ENCODE measurements around the gene PTGFRN. TPM values are rescaled to one million over a fixed set of nuclear protein-coding genes. Genes with fewer than 3 reads are reported as not detected.

PTGFRN gene
- total and polyA plus RNA-seq, 2 of the 4 experiments (the other 2 are of a cell fraction) = 0.90 to 1.1 TPM

GRCh38 chr1:116907351-116907750, 2.4 kb upstream of the PTGFRN start:
- no peak overlapping the region for H3K23ac ChIP-seq (ENCODE audit: low read depth, low read length)
- no peak overlapping the region for H4K91ac ChIP-seq (ENCODE audit: insufficient read depth, low read depth, low read length)
- H2AK9ac ChIP-seq (replicated peaks; ENCODE audit: low read depth, low read length, poor library complexity) = no peak overlapping the region
- H3K4me2 ChIP-seq (ENCODE audit: low read depth, low read length) = no peak overlapping the region
- no peak overlapping the region for H4K5ac ChIP-seq (ENCODE audit: low read depth, low read length)
- H3K4me3 ChIP-seq (ENCODE audit: insufficient read depth, low read depth, low read length) = no peak overlapping the region
- 62% methylated on average over 3 of the region's 3 CpGs; no CpG with 5 or more reads in 1 of the 2 experiments for WGBS, 2 experiments (ENCODE audit: extremely low coverage in 2 of 2, insufficient read length in 1 of 2)
- H4K8ac ChIP-seq (ENCODE audit: low read depth in 2 of 2, low read length in 2 of 2) = no peak overlapping the region
- H2BK120ac ChIP-seq (ENCODE audit: low read depth, low read length) = no peak overlapping the region
- H4K20me1 ChIP-seq (ENCODE audit: insufficient read depth, low read length) = no peaks in the 10 kb centered on the region
- dilution Hi-C loops (cut with HindIII; ENCODE audit: low sequenced_read_pairs, unreplicated experiment) (no loop called here), in situ Hi-C loops (cut with MboI; ENCODE audit: low sequenced_read_pairs) (no loop called here), intact Hi-C loops (cut with micrococcal nuclease) (no loop called here)
- H2BK5ac ChIP-seq (ENCODE audit: low read depth, low read length, poor library complexity, severe bottlenecking) = no peak overlapping the region
- H3K14ac ChIP-seq (replicated peaks; ENCODE audit: low read depth, low read length) = no peak overlapping the region
- H3K9me3 ChIP-seq (ENCODE audit: control insufficient read depth, insufficient read depth, low read length) = no peaks in the 10 kb centered on the region
- H3K4me1 ChIP-seq (ENCODE audit: control insufficient read depth, insufficient read depth, low read length) = no peaks in the 10 kb centered on the region
- no peak overlapping the region for H3K18ac ChIP-seq (ENCODE audit: low read depth, low read length)
- H2AK5ac ChIP-seq (ENCODE audit: low read depth, low read length) = no peak overlapping the region
- TF ChIP-seq MXI1 (IDR thresholded peaks at IDR 0.05; ENCODE audit: borderline replicate concordance, low read depth, low read length) (no peak), FOS (IDR thresholded peaks at IDR 0.05; ENCODE audit: low read depth, low read length) (no peak), ELK1 (IDR thresholded peaks at IDR 0.05; ENCODE audit: borderline replicate concordance, low read depth, low read length) (no peak), CEBPB (IDR thresholded peaks at IDR 0.05; ENCODE audit: low read depth, low read length) (no peak), BHLHE40 (IDR thresholded peaks at IDR 0.05; ENCODE audit: low read depth, low read length) (no peak), NFE2L2 (IDR thresholded peaks at IDR 0.05; ENCODE audit: low read depth, low read length) (no peak), USF2 (IDR thresholded peaks at IDR 0.05; ENCODE audit: low read depth, low read length) (no peak), MAFK (IDR thresholded peaks at IDR 0.05; ENCODE audit: low read depth, low read length) (no peak), CHD1 (IDR thresholded peaks at IDR 0.05; ENCODE audit: low read depth, low read length) (no peak)
- H3K79me1 ChIP-seq (ENCODE audit: low read depth in 1 of 2, low read length in 2 of 2) = no peaks in the 10 kb centered on the region
- no TSS peak for BruUV-seq (replicated peaks)
- H3K56ac ChIP-seq (ENCODE audit: extremely low read depth, insufficient read depth, low read length) = no peak overlapping the region
- no peaks in the 10 kb centered on the region for H3K9me1 ChIP-seq (ENCODE audit: insufficient read depth, low read length)
- H3K4ac ChIP-seq (ENCODE audit: low read depth, low read length) = no peak overlapping the region
- H2AFZ ChIP-seq (replicated peaks; ENCODE audit: low read length, poor library complexity) = no peak overlapping the region
- POLR2A ChIA-PET (ENCODE audit: unreplicated experiment) = no interaction called here
- no peak overlapping the region for H3K9ac ChIP-seq (ENCODE audit: low read depth, low read length)
- no peak overlapping the region for H3K27ac ChIP-seq (ENCODE audit: insufficient read depth, low read length)
- ATAC-seq (ENCODE audit: low read depth) = no peak
- H3K36me3 ChIP-seq (ENCODE audit: control insufficient read depth, insufficient read depth, low read length) = no peaks in the 10 kb centered on the region
- no peak for DNase-seq
- H2BK20ac ChIP-seq (ENCODE audit: low read depth, low read length) = no peak overlapping the region
- no peak overlapping the region for H2BK15ac ChIP-seq (ENCODE audit: low read depth, low read length)
- CTCF ChIA-PET = no interaction called here
- H3K27me3 ChIP-seq (ENCODE audit: control insufficient read depth, insufficient read depth, low read length) = peaks cover 45% of the 10 kb centered on the region
